ENCODE results near the gene ENG.

- TF ChIP-seq CTCF (IDR thresholded peaks at IDR 0.05; ENCODE audit: insufficient read depth, low read length, poor library complexity, severe bottlenecking) (no peak), EZH2phosphoT487 (conservative IDR thresholded peaks at IDR 0.05; ENCODE audit: low read length) (no peak)
Measured at GRCh38 chr9:127854184-127854806, at the start of gene ENG.

All from SU-DHL-6 (cell line).